ENCODE measurements around the gene SPRY4.
"Not testable (repeated sequence)": the region's sequence is repeated elsewhere in the genome, so short reads cannot be mapped to it uniquely, and the experiment has no call there.

The SPRY4 gene

GRCh38 chr5:142264084-142264483, 60.7 kb downstream of the SPRY4 start:
- in situ Hi-C loops (cut with MboI; ENCODE audit: low sequenced_read_pairs): not testable (repeated sequence)

DNA sequence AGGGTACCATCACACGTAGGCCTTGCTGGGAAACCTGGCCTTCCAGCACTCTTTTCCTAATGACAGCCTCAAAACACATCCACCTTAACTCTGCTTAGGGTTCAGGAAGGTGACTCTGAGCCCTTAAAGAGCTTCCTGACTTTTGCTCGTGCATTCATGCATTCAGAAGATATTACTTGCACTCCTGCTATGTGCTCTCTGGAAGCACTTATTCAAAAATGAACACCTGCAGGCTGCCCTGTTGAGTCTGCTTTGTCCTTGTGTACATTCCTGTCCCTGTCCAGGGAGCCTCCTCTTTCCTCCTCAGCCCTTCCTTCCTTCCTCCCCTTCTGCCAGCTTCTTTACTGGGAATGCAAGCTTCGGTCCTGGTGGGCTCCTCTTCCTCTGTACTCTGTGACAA, 61.5 kb downstream of the SPRY4 start:
- in situ Hi-C loops (cut with MboI; ENCODE audit: low sequenced_read_pairs): no loop called here

DNA sequence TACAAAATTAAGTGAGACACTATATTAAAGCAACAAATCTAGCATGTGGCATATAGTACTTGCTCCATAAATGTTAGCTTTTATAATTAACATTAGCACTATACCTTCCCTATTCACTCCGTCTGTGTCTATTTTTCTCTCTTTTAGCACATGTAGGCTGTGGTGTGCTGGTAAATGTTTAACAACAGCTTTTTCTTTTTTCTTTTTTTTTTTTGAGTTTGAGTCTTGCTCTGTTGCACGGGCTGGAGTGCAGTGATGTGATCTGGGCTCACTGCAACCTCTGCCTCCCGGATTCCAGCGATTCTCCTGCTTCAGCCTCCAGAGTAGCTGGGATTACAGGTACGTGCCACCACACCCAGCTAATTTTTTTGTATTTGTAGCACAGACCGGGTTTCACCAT, 62.1 kb downstream of the SPRY4 start:
- in situ Hi-C loops (cut with MboI; ENCODE audit: low sequenced_read_pairs): no loop called here
